Measurements from ENCODE around the gene STAT3. TPM values are rescaled to one million over a fixed set of nuclear protein-coding genes. Genes with fewer than 3 reads are reported as not detected.
A peak's percentile ranks its signal among the peaks of the same experiment; 100 is the strongest.

Gene STAT3
- total and polyA plus RNA-seq, 2 of the 13 experiments (the other 11 are each of a cell fraction or from before 2014, with no cell fraction given), result 61.8 to 62.4 TPM

DNA sequence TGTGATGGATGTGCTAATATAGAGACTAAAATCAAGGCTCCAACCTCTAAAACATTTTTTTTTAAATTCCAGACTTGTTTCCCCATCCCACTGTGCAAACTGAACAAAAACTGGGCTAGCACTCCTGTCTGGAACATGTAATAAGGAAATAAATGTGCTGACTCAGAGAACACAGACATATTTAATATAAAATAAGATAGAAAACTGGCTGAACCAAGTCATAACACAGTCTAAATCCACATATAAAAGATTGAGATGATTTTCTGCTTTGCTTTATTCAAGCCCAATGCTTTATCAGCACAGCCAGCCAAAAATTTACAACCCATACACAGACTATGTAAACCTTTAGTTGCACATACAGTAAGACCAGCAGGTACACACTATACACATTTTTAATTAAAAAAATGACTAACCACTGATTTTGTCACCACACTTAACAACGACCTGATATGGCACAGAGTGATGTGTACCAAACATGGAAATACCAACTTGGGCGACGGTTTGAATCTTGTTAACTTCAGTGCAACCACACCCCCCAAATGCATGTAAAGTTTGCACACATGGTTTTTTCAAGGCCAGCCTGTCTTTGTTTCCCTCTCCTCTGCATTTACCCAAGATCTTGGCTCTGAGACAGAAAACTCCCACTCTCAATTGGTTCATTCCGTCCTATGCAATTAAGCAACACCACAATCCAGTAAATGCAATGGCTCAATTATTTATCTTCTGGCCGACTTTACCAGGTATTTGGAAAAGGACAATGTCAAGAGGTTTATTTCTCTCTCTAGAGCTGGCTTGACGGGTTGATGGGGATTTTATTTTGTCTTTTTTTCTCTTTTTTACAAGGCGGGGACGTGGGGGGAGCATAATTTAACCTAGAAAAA is 1.2 kb downstream of the STAT3 start (continued):
- TF ChIP-seq, protein P1, sequence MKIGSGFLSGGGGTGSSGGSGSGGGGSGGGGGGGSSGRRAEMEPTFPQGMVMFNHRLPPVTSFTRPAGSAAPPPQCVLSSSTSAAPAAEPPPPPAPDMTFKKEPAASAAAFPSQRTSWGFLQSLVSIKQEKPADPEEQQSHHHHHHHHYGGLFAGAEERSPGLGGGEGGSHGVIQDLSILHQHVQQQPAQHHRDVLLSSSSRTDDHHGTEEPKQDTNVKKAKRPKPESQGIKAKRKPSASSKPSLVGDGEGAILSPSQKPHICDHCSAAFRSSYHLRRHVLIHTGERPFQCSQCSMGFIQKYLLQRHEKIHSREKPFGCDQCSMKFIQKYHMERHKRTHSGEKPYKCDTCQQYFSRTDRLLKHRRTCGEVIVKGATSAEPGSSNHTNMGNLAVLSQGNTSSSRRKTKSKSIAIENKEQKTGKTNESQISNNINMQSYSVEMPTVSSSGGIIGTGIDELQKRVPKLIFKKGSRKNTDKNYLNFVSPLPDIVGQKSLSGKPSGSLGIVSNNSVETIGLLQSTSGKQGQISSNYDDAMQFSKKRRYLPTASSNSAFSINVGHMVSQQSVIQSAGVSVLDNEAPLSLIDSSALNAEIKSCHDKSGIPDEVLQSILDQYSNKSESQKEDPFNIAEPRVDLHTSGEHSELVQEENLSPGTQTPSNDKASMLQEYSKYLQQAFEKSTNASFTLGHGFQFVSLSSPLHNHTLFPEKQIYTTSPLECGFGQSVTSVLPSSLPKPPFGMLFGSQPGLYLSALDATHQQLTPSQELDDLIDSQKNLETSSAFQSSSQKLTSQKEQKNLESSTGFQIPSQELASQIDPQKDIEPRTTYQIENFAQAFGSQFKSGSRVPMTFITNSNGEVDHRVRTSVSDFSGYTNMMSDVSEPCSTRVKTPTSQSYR (CRISPR knock-in tag; IDR thresholded peaks at IDR 0.05; ENCODE audit: borderline replicate concordance), result no peak
- no peak for TF ChIP-seq HNF4G (IDR thresholded peaks at IDR 0.05; ENCODE audit: borderline replicate concordance, low read depth, low read length)
- TF ChIP-seq HNF4G (CRISPR knock-in tag; IDR thresholded peaks at IDR 0.05; ENCODE audit: borderline replicate concordance, low read depth), result no peak
- TF ChIP-seq CAMTA2 (CRISPR knock-in tag; IDR thresholded peaks at IDR 0.05; ENCODE audit: borderline replicate concordance), result no peak
- TF ChIP-seq U2AF2 (IDR thresholded peaks at IDR 0.05; ENCODE audit: low read depth, low read length), result no peak
- no peak for TF ChIP-seq ZNF232 (CRISPR knock-in tag; IDR thresholded peaks at IDR 0.05; ENCODE audit: borderline replicate concordance)
- TF ChIP-seq KDM3A (CRISPR knock-in tag; IDR thresholded peaks at IDR 0.05; ENCODE audit: low read depth), result no peak
- no peak for TF ChIP-seq ZNF724P (CRISPR knock-in tag; IDR thresholded peaks at IDR 0.05; ENCODE audit: borderline replicate concordance)
- no peak for TF ChIP-seq ZBTB38 (CRISPR knock-in tag; IDR thresholded peaks at IDR 0.05)
- no peak for TF ChIP-seq REPIN1 (CRISPR knock-in tag; IDR thresholded peaks at IDR 0.05; ENCODE audit: borderline replicate concordance, low read depth)
- TF ChIP-seq ZNF235 (CRISPR knock-in tag; IDR thresholded peaks at IDR 0.05; ENCODE audit: borderline replicate concordance), result no peak
- TF ChIP-seq, protein P2, sequence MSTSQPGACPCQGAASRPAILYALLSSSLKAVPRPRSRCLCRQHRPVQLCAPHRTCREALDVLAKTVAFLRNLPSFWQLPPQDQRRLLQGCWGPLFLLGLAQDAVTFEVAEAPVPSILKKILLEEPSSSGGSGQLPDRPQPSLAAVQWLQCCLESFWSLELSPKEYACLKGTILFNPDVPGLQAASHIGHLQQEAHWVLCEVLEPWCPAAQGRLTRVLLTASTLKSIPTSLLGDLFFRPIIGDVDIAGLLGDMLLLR (CRISPR knock-in tag; IDR thresholded peaks at IDR 0.05), result no peak
- no peak for TF ChIP-seq TBP (CRISPR knock-in tag; IDR thresholded peaks at IDR 0.05)
- TF ChIP-seq, protein P3, sequence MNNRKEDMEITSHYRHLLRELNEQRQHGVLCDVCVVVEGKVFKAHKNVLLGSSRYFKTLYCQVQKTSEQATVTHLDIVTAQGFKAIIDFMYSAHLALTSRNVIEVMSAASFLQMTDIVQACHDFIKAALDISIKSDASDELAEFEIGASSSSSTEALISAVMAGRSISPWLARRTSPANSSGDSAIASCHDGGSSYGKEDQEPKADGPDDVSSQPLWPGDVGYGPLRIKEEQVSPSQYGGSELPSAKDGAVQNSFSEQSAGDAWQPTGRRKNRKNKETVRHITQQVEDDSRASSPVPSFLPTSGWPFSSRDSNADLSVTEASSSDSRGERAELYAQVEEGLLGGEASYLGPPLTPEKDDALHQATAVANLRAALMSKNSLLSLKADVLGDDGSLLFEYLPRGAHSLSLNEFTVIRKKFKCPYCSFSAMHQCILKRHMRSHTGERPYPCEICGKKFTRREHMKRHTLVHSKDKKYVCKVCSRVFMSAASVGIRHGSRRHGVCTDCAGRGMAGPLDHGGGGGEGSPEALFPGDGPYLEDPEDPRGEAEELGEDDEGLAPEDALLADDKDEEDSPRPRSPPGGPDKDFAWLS (CRISPR knock-in tag; IDR thresholded peaks at IDR 0.05; ENCODE audit: borderline replicate concordance), result no peak
- no peak for TF ChIP-seq BRCA1 (CRISPR knock-in tag; IDR thresholded peaks at IDR 0.05)
- TF ChIP-seq SMARCE1 (IDR thresholded peaks at IDR 0.05; ENCODE audit: borderline replicate concordance), result no peak
- TF ChIP-seq SAP130 (CRISPR knock-in tag; IDR thresholded peaks at IDR 0.05; ENCODE audit: low read depth), result peak; percentile 98
- TF ChIP-seq, protein P4, sequence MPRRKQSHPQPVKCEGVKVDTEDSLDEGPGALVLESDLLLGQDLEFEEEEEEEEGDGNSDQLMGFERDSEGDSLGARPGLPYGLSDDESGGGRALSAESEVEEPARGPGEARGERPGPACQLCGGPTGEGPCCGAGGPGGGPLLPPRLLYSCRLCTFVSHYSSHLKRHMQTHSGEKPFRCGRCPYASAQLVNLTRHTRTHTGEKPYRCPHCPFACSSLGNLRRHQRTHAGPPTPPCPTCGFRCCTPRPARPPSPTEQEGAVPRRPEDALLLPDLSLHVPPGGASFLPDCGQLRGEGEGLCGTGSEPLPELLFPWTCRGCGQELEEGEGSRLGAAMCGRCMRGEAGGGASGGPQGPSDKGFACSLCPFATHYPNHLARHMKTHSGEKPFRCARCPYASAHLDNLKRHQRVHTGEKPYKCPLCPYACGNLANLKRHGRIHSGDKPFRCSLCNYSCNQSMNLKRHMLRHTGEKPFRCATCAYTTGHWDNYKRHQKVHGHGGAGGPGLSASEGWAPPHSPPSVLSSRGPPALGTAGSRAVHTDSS (CRISPR knock-in tag; conservative IDR thresholded peaks at IDR 0.05), result no peak
- TF ChIP-seq, protein P5, sequence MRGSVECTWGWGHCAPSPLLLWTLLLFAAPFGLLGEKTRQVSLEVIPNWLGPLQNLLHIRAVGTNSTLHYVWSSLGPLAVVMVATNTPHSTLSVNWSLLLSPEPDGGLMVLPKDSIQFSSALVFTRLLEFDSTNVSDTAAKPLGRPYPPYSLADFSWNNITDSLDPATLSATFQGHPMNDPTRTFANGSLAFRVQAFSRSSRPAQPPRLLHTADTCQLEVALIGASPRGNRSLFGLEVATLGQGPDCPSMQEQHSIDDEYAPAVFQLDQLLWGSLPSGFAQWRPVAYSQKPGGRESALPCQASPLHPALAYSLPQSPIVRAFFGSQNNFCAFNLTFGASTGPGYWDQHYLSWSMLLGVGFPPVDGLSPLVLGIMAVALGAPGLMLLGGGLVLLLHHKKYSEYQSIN (CRISPR knock-in tag; IDR thresholded peaks at IDR 0.05; ENCODE audit: borderline replicate concordance), result no peak
- TF ChIP-seq, protein P6, sequence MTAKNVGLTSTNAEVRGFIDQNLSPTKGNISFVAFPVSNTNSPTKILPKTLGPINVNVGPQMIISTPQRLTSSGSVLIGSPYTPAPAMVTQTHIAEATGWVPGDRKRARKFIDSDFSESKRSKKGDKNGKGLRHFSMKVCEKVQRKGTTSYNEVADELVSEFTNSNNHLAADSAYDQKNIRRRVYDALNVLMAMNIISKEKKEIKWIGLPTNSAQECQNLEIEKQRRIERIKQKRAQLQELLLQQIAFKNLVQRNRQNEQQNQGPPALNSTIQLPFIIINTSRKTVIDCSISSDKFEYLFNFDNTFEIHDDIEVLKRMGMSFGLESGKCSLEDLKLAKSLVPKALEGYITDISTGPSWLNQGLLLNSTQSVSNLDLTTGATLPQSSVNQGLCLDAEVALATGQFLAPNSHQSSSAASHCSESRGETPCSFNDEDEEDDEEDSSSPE (CRISPR knock-in tag; IDR thresholded peaks at IDR 0.05), result peak; percentile 30; the same call in 1 of the 2 replicates
